GM19035 (cell line): ENCODE measurements around the gene UBXN6.
A peak's percentile ranks its signal among the peaks of the same experiment; 100 is the strongest.

ENCODE experiments used
- ATAC-seq: cut with Tn5 transposase; IDR thresholded peaks from one replicate; pipeline ENCODE4 v1.9.1; 2021; ENCODE audit not compliant: unreplicated experiment

The UBXN6 gene

GRCh38 chr19:4456843-4457653 lies 546 bp downstream of the UBXN6 start:
- peak; percentile 12 for ATAC-seq

- ATAC-seq: no peak
Measured at GRCh38 chr19:4456476-4456842, 1.1 kb downstream of the UBXN6 start.

- ATAC-seq: no peak
Measured at GRCh38 chr19:4455719-4456475, 1.7 kb downstream of the UBXN6 start.

- no peak for ATAC-seq
Measured at GRCh38 chr19:4454747-4455718, 2.6 kb downstream of the UBXN6 start.

- ATAC-seq: no peak
Measured at GRCh38 chr19:4453232-4454179, 4.1 kb downstream of the UBXN6 start.

GRCh38 chr19:4452230-4452990 lies 5.2 kb downstream of the UBXN6 start:
- ATAC-seq: no peak

GRCh38 chr19:4449639-4450028 lies 8.0 kb downstream of the UBXN6 start:
- ATAC-seq: no peak

GRCh38 chr19:4449022-4449638 lies 8.5 kb downstream of the UBXN6 start:
- ATAC-seq: no peak

- no peak for ATAC-seq
Measured at GRCh38 chr19:4448147-4448985, 9.2 kb downstream of the UBXN6 start.

- no peak for ATAC-seq
Measured at GRCh38 chr19:4447327-4448146, 10.1 kb downstream of the UBXN6 start.

- no peak for ATAC-seq
Measured at GRCh38 chr19:4446704-4447200, 10.8 kb downstream of the UBXN6 start.

GRCh38 chr19:4445963-4446703 lies 11.5 kb downstream of the UBXN6 start:
- ATAC-seq: no peak

- no peak for ATAC-seq
Measured at GRCh38 chr19:4444765-4445741, 12.5 kb downstream of the UBXN6 start.

GRCh38 chr19:4443966-4444764 lies 13.4 kb downstream of the UBXN6 start:
- ATAC-seq: no peak
